Measurements from ENCODE around the gene NDUFS2.
A peak's percentile ranks its signal among the peaks of the same experiment; 100 is the strongest.
"Not testable (repeated sequence)": the region's sequence is repeated elsewhere in the genome, so short reads cannot be mapped to it uniquely, and the experiment has no call there.

NDUFS2 gene

DNA sequence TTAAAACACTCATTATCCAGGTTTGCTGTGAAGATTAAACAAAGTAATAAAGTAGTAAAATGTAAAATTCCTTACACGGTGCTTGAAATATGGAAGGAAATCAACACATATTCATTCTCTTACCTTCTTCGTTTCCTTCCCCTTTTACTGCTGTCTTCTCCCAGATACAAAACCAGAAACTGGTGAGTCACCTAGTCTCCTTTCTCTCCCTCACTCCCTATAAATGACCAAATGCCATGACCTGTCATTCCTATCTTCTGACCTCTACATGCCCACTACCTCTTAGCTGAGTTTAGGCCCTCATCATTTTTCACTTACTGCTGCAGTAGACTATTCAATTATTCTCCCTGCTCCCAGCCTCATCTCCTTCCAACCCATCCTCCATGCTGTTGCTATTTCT, 40.1 kb downstream of the NDUFS2 start:
- Histone ChIP-seq H3K9me3 (ENCODE audit: insufficient read depth, low read depth, low read length) (peaks cover 1% of the 10 kb centered on the region), H3K4me1 (ENCODE audit: control insufficient read depth in 1 of 2, insufficient read depth in 2 of 2, low read length in 2 of 2) (peaks cover 9 to 17% of the 10 kb centered on the region in 2 experiments), H2BK120ac (ENCODE audit: insufficient read depth, low read length, poor library complexity) (no peak overlapping the region), H3K79me2 (ENCODE audit: control insufficient read depth, insufficient read depth, low read length, poor library complexity) (no peaks in the 10 kb centered on the region), H3K27ac (ENCODE audit: low read depth, low read length) (peak overlapping the region; percentile 55), H2AFZ (ENCODE audit: insufficient read depth, low read length, poor library complexity) (no peak overlapping the region), H3K4me2 (ENCODE audit: low read length) (peak overlapping the region; percentile 33), H3K18ac (ENCODE audit: low read length) (no peak overlapping the region), H3K14ac (ENCODE audit: low read length) (no peak overlapping the region), H2BK5ac (ENCODE audit: low read depth, low read length, poor library complexity) (no peak overlapping the region), H3K36me3 (ENCODE audit: control insufficient read depth in 1 of 2, insufficient read depth in 2 of 2, low read length in 2 of 2) (no peaks in the 10 kb centered on the region), H3K79me1 (ENCODE audit: low read length) (no peaks in the 10 kb centered on the region), H3K4me3 (ENCODE audit: low read depth, low read length) (no peak overlapping the region), H4K91ac (ENCODE audit: low read depth, low read length) (no peak overlapping the region), H3K27me3 (ENCODE audit: insufficient read depth, low read length) (no peaks in the 10 kb centered on the region), H4K8ac (ENCODE audit: low read depth, low read length) (no peak overlapping the region), H3K4ac (ENCODE audit: low read depth, low read length) (no peak overlapping the region), H4K12ac (ENCODE audit: low read depth, low read length) (no peak overlapping the region), H2BK12ac (ENCODE audit: low read length) (no peak overlapping the region), H3K23ac (ENCODE audit: low read length) (no peak overlapping the region), H3K9ac (ENCODE audit: low read length) (no peak overlapping the region), H2AK5ac (ENCODE audit: low read length) (no peak overlapping the region)
- WGBS (ENCODE audit: extremely low coverage, insufficient coverage, insufficient read length): no CpG with 5 or more reads among the region's 2 CpGs
- DNase-seq: peak in 1 of 2 donors; percentile 56

GRCh38 chr1:161244888-161245287, 42.7 kb downstream of the NDUFS2 start:
- Histone ChIP-seq H3K9ac (ENCODE audit: low read length) (no peak overlapping the region), H2BK5ac (ENCODE audit: low read depth, low read length, poor library complexity) (no peak overlapping the region), H3K36me3 (ENCODE audit: control insufficient read depth in 1 of 2, insufficient read depth in 2 of 2, low read length in 2 of 2) (no peaks in the 10 kb centered on the region), H2BK120ac (ENCODE audit: insufficient read depth, low read length, poor library complexity) (no peak overlapping the region), H3K4me2 (ENCODE audit: low read length) (no peak overlapping the region), H2BK12ac (ENCODE audit: low read length) (no peak overlapping the region), H2AFZ (ENCODE audit: insufficient read depth, low read length, poor library complexity) (no peak overlapping the region), H3K14ac (ENCODE audit: low read length) (no peak overlapping the region), H3K23ac (ENCODE audit: low read length) (no peak overlapping the region), H3K4ac (ENCODE audit: low read depth, low read length) (no peak overlapping the region), H2AK5ac (ENCODE audit: low read length) (no peak overlapping the region), H3K4me1 (ENCODE audit: control insufficient read depth in 1 of 2, insufficient read depth in 2 of 2, low read length in 2 of 2) (peaks cover 9 to 11% of the 10 kb centered on the region in 2 experiments), H3K4me3 (ENCODE audit: low read depth, low read length) (no peak overlapping the region), H3K9me3 (ENCODE audit: insufficient read depth, low read depth, low read length) (peaks cover 1% of the 10 kb centered on the region), H4K8ac (ENCODE audit: low read depth, low read length) (no peak overlapping the region), H3K27me3 (ENCODE audit: insufficient read depth, low read length) (no peaks in the 10 kb centered on the region), H3K18ac (ENCODE audit: low read length) (no peak overlapping the region), H3K27ac (ENCODE audit: low read depth, low read length) (no peak overlapping the region), H4K91ac (ENCODE audit: low read depth, low read length) (no peak overlapping the region), H3K79me1 (ENCODE audit: low read length) (no peaks in the 10 kb centered on the region), H4K12ac (ENCODE audit: low read depth, low read length) (no peak overlapping the region), H3K79me2 (ENCODE audit: control insufficient read depth, insufficient read depth, low read length, poor library complexity) (no peaks in the 10 kb centered on the region)
- DNase-seq: no peak
- WGBS (ENCODE audit: extremely low coverage, insufficient coverage, insufficient read length): no CpG with 5 or more reads among the region's 4 CpGs

GRCh38 chr1:161250100-161250499, 47.9 kb downstream of the NDUFS2 start:
- H3K18ac ChIP-seq (ENCODE audit: low read length); H3K27me3 ChIP-seq (ENCODE audit: insufficient read depth, low read length); H3K4me2 ChIP-seq (ENCODE audit: low read length); H3K79me2 ChIP-seq (ENCODE audit: control insufficient read depth, insufficient read depth, low read length, poor library complexity); H4K91ac ChIP-seq (ENCODE audit: low read depth, low read length); H3K4ac ChIP-seq (ENCODE audit: low read depth, low read length); H2BK12ac ChIP-seq (ENCODE audit: low read length); H2AK5ac ChIP-seq (ENCODE audit: low read length); H2BK5ac ChIP-seq (ENCODE audit: low read depth, low read length, poor library complexity); H3K14ac ChIP-seq (ENCODE audit: low read length); H3K27ac ChIP-seq (ENCODE audit: low read depth, low read length); H2BK120ac ChIP-seq (ENCODE audit: insufficient read depth, low read length, poor library complexity); H3K4me3 ChIP-seq (ENCODE audit: low read depth, low read length); H3K4me1 ChIP-seq (ENCODE audit: control insufficient read depth in 1 of 2, insufficient read depth in 2 of 2, low read length in 2 of 2); H3K79me1 ChIP-seq (ENCODE audit: low read length); H2AFZ ChIP-seq (ENCODE audit: insufficient read depth, low read length, poor library complexity); H3K23ac ChIP-seq (ENCODE audit: low read length); H3K9ac ChIP-seq (ENCODE audit: low read length); H3K9me3 ChIP-seq (ENCODE audit: insufficient read depth, low read depth, low read length); H4K12ac ChIP-seq (ENCODE audit: low read depth, low read length); DNase-seq; H3K36me3 ChIP-seq (ENCODE audit: control insufficient read depth in 1 of 2, insufficient read depth in 2 of 2, low read length in 2 of 2); H4K8ac ChIP-seq (ENCODE audit: low read depth, low read length): not testable (repeated sequence)
- WGBS (ENCODE audit: extremely low coverage, insufficient coverage, insufficient read length): no CpG with 5 or more reads among the region's 5 CpGs

DNA sequence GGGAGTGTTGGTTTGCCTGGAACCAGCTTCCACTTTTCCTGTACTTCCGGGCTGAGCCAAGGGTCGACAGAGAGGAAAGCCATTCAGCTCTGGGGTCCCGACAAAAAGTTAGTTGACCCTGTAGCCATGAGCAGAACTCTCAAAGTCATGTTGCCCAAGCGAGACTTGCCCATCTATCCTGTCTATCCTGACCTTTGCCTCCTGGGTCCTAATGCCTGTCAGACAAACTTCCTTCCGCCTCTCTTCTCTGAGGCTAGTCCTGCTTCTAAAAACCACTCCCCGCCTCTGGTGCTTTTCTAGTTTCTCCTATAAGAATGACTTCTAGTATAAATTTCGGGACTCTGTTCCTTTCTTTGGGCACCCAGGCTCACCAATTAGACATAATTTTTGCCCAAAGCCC, 48.7 kb downstream of the NDUFS2 start:
- no CpG with 5 or more reads among the region's 7 CpGs for WGBS (ENCODE audit: extremely low coverage, insufficient coverage, insufficient read length)
- Histone ChIP-seq H3K79me2 (ENCODE audit: control insufficient read depth, insufficient read depth, low read length, poor library complexity) (no peaks in the 10 kb centered on the region), H3K27me3 (ENCODE audit: insufficient read depth, low read length) (no peaks in the 10 kb centered on the region), H4K8ac (ENCODE audit: low read depth, low read length) (no peak overlapping the region), H3K27ac (ENCODE audit: low read depth, low read length) (no peak overlapping the region), H3K9me3 (ENCODE audit: insufficient read depth, low read depth, low read length) (no peaks in the 10 kb centered on the region), H3K4me1 (ENCODE audit: control insufficient read depth in 1 of 2, insufficient read depth in 2 of 2, low read length in 2 of 2) (no peaks in the 10 kb centered on the region), H3K14ac (ENCODE audit: low read length) (no peak overlapping the region), H4K12ac (ENCODE audit: low read depth, low read length) (no peak overlapping the region), H3K79me1 (ENCODE audit: low read length) (no peaks in the 10 kb centered on the region), H2AK5ac (ENCODE audit: low read length) (no peak overlapping the region), H3K4me2 (ENCODE audit: low read length) (no peak overlapping the region), H4K91ac (ENCODE audit: low read depth, low read length) (no peak overlapping the region), H3K36me3 (ENCODE audit: control insufficient read depth in 1 of 2, insufficient read depth in 2 of 2, low read length in 2 of 2) (no peaks in the 10 kb centered on the region), H2AFZ (ENCODE audit: insufficient read depth, low read length, poor library complexity) (no peak overlapping the region), H2BK12ac (ENCODE audit: low read length) (no peak overlapping the region), H3K23ac (ENCODE audit: low read length) (no peak overlapping the region), H3K4me3 (ENCODE audit: low read depth, low read length) (no peak overlapping the region), H3K18ac (ENCODE audit: low read length) (no peak overlapping the region), H2BK120ac (ENCODE audit: insufficient read depth, low read length, poor library complexity) (no peak overlapping the region), H3K4ac (ENCODE audit: low read depth, low read length) (no peak overlapping the region), H3K9ac (ENCODE audit: low read length) (no peak overlapping the region), H2BK5ac (ENCODE audit: low read depth, low read length, poor library complexity) (no peak overlapping the region)
- no peak for DNase-seq
